DMS 273 treated with DMSO at 0.1 percent for 48 hours (cell line): Measurements from ENCODE around the gene IQSEC1.

Experiments
- DNase-seq: peaks from one replicate; lab custom pipeline; 2025; lab: John Stamatoyannopoulos, UW

Gene IQSEC1

DNA sequence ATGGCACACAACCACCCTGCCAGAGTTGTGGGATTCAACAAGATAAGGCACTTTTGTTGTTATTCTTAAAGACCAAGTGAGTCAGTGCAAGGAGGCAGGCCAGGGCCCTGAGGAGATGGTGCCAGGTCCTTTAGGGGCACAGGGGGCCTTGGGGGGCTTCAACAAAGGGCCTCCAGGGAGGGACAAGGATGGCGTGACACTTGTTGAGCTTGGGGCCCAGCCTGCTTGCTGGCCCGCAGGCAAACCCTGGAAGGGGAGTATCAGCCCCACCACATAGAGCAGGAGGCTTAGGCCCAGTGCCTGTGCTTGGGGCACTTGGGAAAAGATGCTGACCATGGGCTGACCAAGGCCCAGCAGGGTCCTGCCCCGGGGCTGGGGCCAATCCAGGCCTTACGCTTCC, 5.5 kb downstream of the IQSEC1 start:
- no peak for DNase-seq

DNA sequence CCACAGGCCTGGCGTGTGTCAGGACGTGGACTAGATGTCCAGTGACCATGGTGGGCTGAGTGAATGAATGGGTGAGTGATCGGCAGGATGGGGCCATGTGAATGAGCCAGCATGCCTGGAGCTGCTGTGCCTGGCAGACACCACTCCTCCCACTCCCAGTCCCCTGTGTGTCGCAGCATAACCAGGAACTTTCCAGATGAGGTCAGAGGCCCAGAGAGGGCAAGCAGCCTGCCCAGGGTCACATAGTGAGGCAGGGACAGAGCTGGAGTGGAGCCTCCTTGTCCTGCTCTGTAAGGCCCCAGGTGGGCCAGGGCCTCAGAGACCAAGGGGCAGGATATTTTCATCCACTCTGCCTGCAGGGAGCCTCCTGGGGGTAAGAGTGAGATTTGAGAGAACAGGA, 6.4 kb downstream of the IQSEC1 start:
- no peak for DNase-seq

DNA sequence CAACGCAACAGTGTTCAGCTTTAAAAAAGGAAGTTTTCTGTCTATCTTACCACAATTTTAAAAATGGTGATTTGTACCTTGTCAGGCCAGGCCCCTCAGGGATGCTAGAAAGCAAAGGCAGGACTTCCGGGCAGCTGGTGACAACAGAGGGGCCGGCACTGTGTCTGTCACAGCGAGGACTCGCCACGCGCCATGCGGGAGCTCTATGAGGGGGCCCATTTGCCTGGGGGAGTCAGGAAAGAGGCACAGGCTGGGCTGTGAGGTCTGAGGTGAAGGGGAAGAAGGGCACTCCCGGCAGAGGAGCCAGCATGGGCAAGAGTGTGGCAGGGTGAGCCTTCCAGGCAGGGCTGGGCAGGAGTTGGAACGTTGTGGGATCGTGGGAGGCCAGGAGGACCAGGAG, 7.0 kb downstream of the IQSEC1 start:
- no peak for DNase-seq

DNA sequence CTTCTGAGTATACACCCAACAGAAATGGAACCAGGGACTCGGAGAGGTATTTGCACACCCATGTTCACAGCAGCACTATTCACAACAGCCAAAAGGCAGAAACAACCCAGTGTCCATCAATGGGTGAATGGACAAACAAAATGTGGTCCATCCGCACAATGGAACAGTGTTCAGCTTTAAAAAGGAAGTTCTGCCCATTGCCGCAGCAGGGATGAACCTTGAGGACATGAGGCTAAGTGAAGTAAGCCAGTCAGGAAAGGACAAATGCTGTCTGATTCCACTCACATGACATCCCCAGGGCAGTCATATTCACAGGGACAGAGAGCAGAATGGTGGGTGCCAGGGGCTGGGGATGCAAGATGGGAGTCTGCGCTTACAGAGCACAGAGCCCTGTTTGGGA, 7.5 kb downstream of the IQSEC1 start:
- no peak for DNase-seq

DNA sequence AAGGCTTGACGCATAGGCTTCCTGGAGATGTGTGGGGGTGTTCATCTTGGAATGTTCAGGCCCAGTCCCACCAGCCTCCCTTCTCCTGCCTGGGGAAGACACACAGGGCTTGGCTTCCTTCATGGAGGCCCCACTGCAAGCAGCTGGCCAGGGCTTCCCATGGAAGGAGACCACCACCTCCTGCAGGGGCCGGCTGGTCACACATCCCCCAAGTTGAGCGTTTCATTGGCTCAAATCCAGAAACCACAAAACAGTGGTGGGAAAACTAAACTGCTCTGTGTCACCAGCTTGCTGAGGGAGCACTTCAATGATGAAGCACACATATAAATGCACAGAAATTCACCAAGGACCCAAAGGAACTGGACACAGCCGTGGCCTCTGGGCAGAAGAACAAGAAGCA, 8.3 kb downstream of the IQSEC1 start:
- DNase-seq = no peak

DNA sequence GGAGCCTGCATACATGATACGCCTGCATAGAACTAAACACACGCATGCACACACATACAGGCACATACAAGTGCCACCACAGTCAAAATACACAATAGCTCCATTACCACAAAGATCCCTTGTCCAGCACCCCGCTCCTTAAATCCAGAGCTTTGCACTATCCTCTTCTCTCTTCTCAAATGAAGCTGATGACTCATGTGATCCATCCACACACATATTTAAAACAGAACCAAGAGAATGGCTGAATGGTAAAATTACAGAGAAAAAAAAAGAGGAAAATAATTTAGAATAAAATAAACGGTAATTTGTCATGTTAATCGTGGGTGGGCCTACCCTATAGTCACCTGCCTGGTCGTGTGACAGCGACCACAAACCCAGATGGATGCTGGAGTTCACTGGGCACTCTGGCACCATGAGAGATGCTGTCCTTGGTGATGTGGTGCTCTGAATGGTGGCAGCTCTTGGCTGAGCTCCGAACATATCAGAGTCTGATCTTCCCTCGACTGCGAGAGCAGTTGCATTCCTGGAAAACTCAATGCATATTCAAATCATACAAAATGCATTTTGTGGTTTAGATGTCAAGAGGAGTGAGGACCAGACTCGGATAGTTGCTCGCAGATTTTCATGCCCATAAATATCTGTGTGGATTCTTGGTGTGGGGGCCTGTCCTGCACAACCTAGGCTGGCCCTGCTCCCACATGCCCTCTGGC, 8.9 kb downstream of the IQSEC1 start:
- DNase-seq = no peak

DNA sequence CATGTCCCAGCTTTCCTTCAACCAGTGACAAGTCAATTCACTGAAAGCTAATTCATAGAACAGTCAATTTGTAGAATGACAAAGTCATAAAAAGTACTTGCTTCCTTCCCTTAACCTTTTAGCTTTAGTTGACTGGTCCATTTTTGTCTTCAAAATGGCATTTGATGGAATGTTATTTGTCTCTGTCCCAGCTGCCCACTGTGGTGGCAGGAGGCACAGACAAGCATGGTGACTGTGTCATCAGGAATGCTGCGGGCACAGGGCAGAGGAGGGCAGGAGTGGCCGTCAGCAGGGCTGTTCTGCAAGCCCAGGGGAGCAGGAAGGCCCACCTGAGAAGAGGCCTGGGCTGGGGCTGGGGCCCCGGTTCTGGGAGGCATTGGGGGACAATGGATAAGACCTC, 10.0 kb downstream of the IQSEC1 start:
- no peak for DNase-seq

DNA sequence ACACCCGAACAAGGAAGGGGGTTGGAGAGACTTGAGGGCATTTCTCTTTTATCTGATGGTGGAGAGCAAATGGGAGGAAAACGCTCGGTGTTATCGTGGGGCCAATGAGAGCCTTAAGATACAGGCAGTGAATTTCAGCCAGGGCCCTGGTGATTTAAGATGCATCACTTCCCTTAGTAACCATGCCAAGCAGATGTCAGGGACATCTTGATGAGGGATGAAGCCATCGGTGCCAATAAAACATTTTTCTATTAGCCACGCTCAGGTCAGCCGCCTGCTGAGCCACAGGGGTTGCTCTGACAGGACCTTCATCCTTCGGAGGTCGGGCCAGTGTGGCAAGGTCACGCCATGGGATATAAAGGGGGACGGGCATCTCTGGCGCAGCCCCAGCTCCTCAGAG, 10.6 kb downstream of the IQSEC1 start:
- no peak for DNase-seq

DNA sequence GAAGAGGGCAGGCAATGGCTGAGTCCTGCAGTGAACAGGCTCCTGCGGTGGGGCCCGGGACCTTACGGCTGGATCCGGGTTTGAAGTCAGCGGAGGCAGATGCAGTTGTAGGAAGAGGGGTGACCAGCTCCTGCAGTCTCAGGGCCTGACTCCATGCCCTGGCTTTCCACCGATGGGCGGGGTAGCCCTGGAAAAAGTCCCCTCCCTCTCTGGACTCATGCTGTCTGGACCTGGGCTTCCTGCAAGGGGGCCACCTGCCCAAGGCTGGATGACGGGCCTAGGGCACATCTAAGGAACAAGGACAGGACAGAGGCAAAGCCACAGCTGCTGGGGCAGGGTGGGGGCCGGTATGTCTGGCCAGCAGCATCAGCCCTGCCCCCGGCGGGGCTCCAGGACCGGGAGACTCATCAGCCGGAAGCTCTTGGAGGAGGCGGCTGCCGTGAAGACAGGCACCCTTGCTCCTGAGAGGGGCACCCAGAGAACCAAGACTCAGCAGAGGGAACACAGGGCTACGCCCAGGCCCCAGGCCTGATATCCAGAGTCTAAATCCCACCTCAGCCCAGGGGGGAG, 12.8 kb downstream of the IQSEC1 start:
- DNase-seq = no peak

DNA sequence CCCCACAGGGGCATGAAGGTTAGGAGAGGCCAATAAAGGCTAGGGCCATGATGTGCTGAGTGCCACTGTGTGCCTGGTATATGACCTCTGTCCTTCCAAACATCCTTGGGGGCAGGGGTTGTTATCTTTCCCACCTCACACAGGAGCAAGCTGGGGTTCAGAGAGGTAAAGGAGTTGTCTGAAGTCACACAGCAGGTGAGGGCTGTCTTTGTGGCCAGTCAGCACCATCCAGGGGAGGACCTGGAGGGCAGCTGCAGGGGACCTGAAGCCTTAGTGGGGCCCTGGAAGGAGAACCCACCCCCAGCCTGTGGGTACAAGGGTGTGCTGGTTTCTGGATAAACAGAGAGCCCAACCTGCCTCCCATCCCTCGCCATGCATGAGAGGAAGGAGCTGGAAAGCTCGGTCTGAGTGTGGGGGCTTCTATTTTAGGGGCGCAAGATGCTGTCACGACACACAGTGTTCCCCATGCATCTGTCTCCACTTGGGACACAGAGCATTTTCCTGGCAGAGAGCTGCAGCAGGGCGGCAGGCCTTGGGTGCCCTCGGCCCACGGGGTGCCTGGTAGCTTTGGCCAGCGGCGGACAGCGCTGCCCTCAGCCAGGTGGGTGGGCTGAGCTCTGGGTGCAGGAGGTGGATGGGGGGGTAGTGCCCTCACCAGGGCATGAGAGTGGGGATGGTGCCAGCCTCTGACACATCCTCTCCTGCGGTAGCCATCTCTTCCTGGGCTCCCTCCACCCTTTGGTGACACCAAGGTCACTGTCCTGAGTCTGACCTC, 14.7 kb downstream of the IQSEC1 start:
- no peak for DNase-seq

DNA sequence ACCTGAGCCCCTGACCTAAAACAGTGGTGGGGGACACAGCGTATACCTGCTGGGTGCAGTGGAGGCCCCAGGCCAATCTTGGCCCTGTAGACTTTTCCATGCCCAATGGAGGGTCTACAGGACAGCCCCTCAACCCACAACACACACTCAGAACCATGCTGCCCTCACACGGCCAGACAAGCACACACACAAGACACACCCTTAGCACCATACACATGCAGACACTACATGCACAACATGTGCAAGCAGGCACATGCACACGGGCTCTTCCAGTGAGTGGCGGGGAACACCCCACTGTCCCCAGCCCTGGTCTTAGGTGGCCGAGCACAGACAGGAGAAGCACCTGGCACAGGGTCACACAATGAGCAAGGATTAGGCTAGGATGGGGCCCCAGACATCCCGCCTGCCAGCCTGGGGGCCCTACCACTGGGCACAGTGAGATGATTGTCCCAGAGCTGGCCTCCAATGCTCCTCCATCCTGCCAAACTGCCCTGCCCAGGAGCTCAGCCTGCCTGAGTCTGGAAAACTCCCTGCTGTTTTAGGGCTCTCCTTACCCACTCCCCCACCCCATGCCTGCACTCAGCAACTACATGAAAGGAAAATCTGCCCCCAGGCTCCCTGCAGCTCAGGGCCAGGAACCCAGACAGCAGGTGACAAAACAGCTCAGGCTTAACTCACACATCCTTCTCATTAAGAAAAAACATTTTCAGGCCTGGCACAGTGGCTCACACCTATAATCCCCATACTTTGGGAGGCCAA, 15.8 kb downstream of the IQSEC1 start:
- DNase-seq = no peak

DNA sequence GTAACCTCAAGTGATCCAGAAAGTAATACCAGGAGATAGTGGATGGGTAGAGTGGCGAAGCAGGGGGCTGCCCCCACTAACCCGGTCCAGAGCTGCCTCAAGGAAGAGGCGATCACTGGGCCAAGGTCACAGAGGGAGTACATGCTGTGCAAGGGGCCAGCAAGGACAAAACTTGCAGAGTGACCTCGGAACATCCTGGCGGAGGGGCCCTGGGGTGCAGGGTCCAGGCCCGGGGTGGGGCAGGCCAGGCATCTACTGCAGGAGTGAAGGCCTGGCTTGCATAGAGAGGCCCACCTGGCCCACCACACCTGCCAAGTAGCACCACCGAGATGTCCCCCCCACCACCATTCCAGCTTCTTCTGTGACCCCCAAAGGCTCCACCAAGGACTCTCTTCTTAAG, 17.6 kb downstream of the IQSEC1 start:
- no peak for DNase-seq

DNA sequence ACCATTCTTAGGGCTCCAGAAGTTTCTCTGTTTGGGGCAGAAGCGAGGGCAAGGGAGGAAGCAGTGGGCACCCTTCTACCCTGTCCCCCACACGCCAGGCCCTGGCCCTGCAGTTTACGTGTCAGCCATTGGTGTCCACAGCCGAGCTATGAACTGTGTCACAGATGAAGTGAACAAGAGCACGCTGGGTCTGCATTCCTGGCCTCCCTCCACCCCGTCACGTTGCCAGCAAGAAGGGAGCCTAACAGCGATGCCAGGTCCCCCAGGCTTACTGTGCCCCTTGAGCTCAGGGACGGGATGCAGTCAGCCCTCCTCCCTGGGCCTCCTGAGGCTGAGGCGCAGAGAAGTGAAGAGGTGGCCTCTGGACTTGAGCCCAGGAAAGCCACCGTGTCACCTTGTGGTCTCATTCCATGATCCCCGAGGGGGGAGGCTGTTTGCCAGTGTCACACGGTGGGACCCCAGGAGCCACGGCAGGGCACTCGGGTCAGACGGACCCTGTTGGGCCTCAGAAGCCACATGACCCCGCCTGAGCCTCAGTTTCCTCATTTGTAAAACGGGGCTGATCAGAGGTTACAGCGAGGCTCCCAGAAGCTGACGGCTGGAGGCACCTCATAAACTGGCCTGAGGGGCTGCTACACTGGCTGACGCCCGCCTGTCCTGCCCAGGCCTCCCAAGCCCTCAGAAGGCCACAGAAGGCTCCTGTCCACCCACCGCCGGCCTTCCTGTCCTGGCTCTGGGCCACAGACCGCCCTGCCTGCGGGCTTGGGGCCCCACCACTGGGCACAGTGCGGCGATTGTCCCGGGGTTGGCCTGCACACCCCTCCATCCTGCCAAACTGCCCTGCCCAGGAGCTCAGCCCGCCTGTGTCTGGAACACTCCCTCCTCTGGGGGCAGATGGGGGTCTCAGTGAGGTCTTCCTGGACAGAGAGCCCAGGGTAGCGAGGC, 18.6 kb downstream of the IQSEC1 start:
- no peak for DNase-seq

DNA sequence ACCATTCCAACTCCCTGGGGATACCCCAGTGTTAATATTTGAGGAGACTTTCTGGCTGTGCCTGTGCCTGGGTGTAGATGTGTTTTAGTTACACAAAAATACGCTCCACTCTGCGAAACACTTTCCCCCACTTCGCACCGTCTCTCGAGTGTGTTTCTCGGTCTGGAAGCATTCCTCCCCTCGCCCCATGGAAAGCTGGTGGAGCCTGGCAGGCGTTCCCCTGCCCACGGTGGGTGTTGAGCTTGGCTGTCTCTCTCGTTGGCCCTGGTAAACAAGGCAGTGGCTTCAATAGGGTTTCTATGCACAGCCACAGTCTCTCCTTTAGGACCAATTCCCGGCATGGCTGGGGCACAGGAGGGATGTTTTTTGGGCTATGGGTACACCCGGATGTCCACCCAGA, 19.3 kb downstream of the IQSEC1 start:
- DNase-seq = no peak

DNA sequence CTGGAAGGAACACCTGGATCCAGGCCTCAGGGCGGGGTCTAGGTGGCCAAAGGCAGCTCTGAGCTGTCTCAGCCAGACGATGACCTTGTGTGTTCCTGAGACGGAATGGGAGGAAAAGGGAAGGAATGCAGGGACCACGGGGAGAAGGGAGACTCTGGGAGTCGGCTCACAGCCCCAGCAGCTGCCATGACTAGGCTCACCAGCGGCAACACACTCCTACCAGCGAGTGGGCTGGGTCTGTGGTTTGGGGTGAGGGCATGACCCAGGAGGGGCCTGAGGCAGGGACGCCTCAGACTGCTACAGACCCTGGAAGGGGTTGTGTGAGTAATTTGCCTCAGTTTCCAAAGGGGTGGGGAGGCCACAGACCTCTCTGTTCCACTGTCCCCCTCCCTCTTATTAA, 19.8 kb downstream of the IQSEC1 start:
- no peak for DNase-seq

DNA sequence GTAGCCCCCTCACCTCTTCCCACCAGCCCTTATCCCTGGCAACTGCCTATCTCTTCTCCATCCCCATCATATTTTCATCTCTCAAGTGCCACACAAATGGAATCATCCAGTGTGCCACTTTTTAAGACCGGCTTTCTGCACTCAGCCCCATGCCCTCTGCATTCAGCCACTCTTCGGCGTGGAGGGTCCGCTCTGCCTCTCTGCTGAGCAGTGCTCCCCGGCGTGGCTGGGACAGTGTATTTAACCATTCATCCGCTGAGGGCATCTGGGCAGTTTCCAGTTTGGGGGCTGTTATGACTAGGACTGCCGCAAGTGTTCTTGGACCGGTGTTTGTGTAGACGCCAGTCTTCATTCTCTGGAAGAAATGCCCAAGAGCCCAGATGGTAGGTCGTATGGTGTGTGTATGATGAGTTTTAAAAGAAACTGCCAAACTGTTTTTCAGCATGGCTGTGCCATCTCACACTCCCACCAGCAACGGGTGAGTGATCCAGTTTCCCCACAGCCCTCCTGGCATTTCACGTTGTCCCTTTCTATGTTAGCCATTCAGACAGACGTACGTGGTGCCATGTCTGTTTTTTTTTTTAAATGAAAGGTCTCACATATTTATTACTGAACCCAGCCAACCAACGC, 20.9 kb downstream of the IQSEC1 start:
- no peak for DNase-seq

DNA sequence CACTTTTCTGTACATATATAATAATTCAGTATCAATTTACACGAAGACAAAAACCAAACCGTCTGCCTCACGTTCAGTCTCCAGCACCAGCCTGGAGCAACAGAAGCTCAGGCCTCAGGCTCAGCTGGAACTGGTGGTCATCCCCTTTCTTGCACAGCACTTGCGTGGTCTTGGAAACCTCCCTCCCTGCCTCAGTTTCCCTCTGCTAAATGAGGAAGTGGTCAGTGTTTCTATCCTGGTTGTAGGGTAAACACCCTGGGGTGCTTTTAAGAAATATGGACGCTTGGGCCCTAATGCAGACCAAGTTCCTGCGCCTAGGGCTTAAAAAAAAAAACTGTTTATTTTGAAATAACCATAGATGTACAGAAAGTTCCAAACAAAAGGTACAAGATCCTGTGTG, 21.6 kb downstream of the IQSEC1 start:
- DNase-seq = no peak

DNA sequence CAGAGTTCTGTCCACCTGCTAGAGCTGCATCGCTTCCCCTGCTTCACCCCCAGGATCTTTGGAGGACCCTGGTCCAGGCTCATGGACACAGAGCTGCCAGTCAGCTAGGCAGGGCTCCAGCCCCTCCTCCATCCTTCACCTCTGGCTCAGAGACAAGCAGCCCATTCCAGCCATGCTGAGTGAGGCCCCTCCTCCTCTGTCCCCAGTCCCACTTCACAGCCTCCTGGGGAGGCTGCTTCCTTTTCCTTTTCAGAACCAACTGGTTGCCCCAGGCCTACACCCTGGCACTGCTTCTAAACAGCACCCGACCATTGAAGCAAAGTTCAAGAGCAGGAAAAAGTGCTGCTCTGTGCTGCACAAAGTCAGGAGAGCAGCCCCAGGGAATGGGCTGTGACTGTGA, 22.2 kb downstream of the IQSEC1 start:
- DNase-seq = no peak

DNA sequence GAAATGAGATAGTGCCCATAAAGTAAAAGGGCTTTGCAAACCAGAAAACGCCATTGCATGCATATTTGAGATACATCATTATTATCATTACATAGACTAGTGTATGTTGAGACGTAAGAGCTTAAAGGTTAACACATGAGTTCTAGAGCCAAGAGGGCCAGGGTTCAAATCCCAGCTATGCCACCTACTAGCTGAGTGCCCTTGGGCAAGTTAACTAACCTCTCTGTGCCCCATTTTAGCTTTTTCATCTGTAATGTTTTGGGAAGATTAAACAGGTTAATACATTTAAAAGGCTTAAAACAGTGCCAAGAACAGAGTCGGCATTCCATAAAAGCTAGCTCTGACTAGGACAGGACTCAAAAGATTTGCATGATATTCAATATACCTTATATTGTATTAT, 22.8 kb downstream of the IQSEC1 start:
- no peak for DNase-seq

DNA sequence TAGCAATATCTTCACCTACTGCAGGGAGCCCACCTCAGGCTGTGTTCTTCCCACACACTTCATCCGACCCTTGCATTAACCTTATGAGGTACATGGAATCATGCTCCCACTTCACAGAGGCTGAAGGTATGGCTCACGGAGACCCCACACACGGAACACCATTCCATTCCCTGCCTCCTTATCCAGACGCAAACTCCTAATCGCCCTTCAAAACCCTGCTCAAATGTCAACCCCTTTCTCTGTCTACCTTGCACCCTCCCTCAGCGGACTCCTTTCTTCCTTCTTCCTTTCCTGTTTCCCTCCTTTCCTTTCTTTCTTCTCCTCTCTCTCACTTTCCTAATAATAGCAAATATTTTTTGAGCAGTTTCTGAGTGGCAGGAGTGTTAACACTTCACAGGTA, 23.8 kb downstream of the IQSEC1 start:
- DNase-seq = no peak
